GM12801 (cell line): Measurements from ENCODE around the gene USH2A.

Experiments used
- CTCF ChIP-seq: IDR thresholded peaks from one replicate; pipeline ENCODE4 v1.5.1; 2011; ENCODE audit warnings: control low read depth; ENCODE audit not compliant: insufficient read length; ENCODE audit errors: extremely low read depth

Gene USH2A

GRCh38 chr1:215719552-215719951 lies 703.7 kb downstream of the USH2A start:
- TF ChIP-seq CTCF: no peak

- TF ChIP-seq CTCF: no peak
Observed at GRCh38 chr1:215718575-215719287, 704.5 kb downstream of the USH2A start.

- no peak for TF ChIP-seq CTCF
Observed at GRCh38 chr1:215717677-215718426, 705.4 kb downstream of the USH2A start.

- TF ChIP-seq CTCF: no peak
Observed at GRCh38 chr1:215710899-215711225, 712.4 kb downstream of the USH2A start.

GRCh38 chr1:215710036-215710898 lies 713.0 kb downstream of the USH2A start:
- TF ChIP-seq CTCF: no peak

- no peak for TF ChIP-seq CTCF
Observed at GRCh38 chr1:215704089-215704860, 719.0 kb downstream of the USH2A start.
